H9 (cell line): ENCODE measurements around the gene RUVBL1. TPM values are rescaled to one million over a fixed set of nuclear protein-coding genes. Genes with fewer than 3 reads are reported as not detected.
A peak's percentile ranks its signal among the peaks of the same experiment; 100 is the strongest.

Source experiments
- DNase-seq: peaks from one replicate; pipeline ENCODE4 v3.0.0-alpha.2; 2017
- H2AFZ ChIP-seq: one replicate; pipeline ENCODE4 v1.6.1; 2013; ENCODE audit warnings: mild to moderate bottlenecking, low read length, control low read depth, moderate library complexity
- H2AK5ac ChIP-seq: 2 replicates; pipeline ENCODE4 v1.6.1; 2013; ENCODE audit warnings: low read length, control low read depth, mixed read lengths; ENCODE audit not compliant: insufficient read length
- H2BK120ac ChIP-seq: one replicate; pipeline ENCODE4 v1.6.1; 2013; ENCODE audit warnings: low read depth, mild to moderate bottlenecking, low read length, control low read depth, inconsistent platforms; ENCODE audit not compliant: poor library complexity, severe bottlenecking
- H2BK12ac ChIP-seq: 2 replicates; pipeline ENCODE4 v1.6.1; 2013; ENCODE audit warnings: low read length, control low read depth, mixed read lengths, low read depth; ENCODE audit not compliant: insufficient read length
- H2BK15ac ChIP-seq: 2 replicates; pipeline ENCODE4 v1.6.1; 2013; ENCODE audit warnings: low read depth, low read length, control low read depth
- H2BK20ac ChIP-seq: one replicate; pipeline ENCODE4 v1.6.1; 2013; ENCODE audit warnings: low read depth, mild to moderate bottlenecking, low read length, control low read depth, inconsistent platforms; ENCODE audit not compliant: poor library complexity, severe bottlenecking
- H2BK5ac ChIP-seq: 2 replicates; pipeline ENCODE4 v1.6.1; 2013; ENCODE audit warnings: low read length, control low read depth, mixed read lengths; ENCODE audit not compliant: insufficient read length
- H3K14ac ChIP-seq: 2 replicates; pipeline ENCODE4 v1.6.1; 2013; ENCODE audit warnings: low read length, control low read depth; ENCODE audit not compliant: insufficient read depth
- H3K18ac ChIP-seq: 2 replicates; pipeline ENCODE4 v1.6.1; 2013; ENCODE audit warnings: low read depth, mild to moderate bottlenecking, mixed read lengths, low read length, control low read depth; ENCODE audit not compliant: insufficient read length
- H3K23ac ChIP-seq: 2 replicates; pipeline ENCODE4 v1.6.1; 2013; ENCODE audit warnings: low read length, control low read depth, mixed read lengths, low read depth; ENCODE audit not compliant: insufficient read length
- H3K23me2 ChIP-seq: 2 replicates; pipeline ENCODE4 v1.6.1; 2013; ENCODE audit warnings: low read depth, mild to moderate bottlenecking, mixed read lengths, low read length, control low read depth; ENCODE audit not compliant: insufficient read length, poor library complexity, severe bottlenecking
- H3K27ac ChIP-seq: 2 replicates; pipeline ENCODE4 v1.5.1; 2013; ENCODE audit warnings: low read length, control low read depth, mixed read lengths, low read depth; ENCODE audit not compliant: insufficient read length
- H3K27me3 ChIP-seq: 2 replicates; pipeline ENCODE4 v1.6.1; 2013; ENCODE audit warnings: low read length, control low read depth, inconsistent platforms; ENCODE audit not compliant: insufficient read depth
- H3K4ac ChIP-seq: 2 replicates; pipeline ENCODE4 v1.6.1; 2013; ENCODE audit warnings: low read depth, mild to moderate bottlenecking, control low read depth, inconsistent platforms, low read length, moderate library complexity
- H3K4me1 ChIP-seq: 2 replicates; pipeline ENCODE4 v1.6.1; 2013; ENCODE audit warnings: low read length, control low read depth, inconsistent platforms; ENCODE audit not compliant: insufficient read depth
- H3K4me2 ChIP-seq: 2 replicates; pipeline ENCODE4 v1.6.1; 2013; ENCODE audit warnings: low read length, control low read depth, mixed read lengths; ENCODE audit not compliant: insufficient read length, insufficient read depth
- H3K56ac ChIP-seq: 2 replicates; pipeline ENCODE4 v1.6.1; 2013; ENCODE audit warnings: low read depth, mild to moderate bottlenecking, mixed read lengths, low read length, control low read depth; ENCODE audit not compliant: insufficient read length
- H3K79me1 ChIP-seq: 2 replicates; pipeline ENCODE4 v1.6.1; 2013; ENCODE audit warnings: low read depth, mild to moderate bottlenecking, moderate library complexity, low read length, control low read depth, inconsistent platforms; ENCODE audit not compliant: insufficient read depth, poor library complexity, severe bottlenecking
- H3K79me2 ChIP-seq: 2 replicates; pipeline ENCODE4 v1.6.1; 2013; ENCODE audit warnings: low read length, control low read depth, inconsistent platforms; ENCODE audit not compliant: insufficient read depth
- H3K9ac ChIP-seq: 2 replicates; pipeline ENCODE4 v1.6.1; 2013; ENCODE audit warnings: low read length, control low read depth, mixed read lengths; ENCODE audit not compliant: insufficient read length; ENCODE audit errors: extremely low read depth
- H3K9me3 ChIP-seq: one replicate; pipeline ENCODE4 v1.6.1; 2013; ENCODE audit warnings: low read depth, low read length, inconsistent platforms; ENCODE audit not compliant: control insufficient read depth
- H3T11ph ChIP-seq: one replicate; pipeline ENCODE4 v1.6.1; 2013; ENCODE audit warnings: mild to moderate bottlenecking, low read length, control low read depth, inconsistent platforms
- H4K20me1 ChIP-seq: one replicate; pipeline ENCODE4 v1.6.1; 2013; ENCODE audit not compliant: control insufficient read depth, insufficient read length, insufficient read depth
- H4K5ac ChIP-seq: 2 replicates; pipeline ENCODE4 v1.6.1; 2013; ENCODE audit warnings: low read depth, mild to moderate bottlenecking, mixed read lengths, low read length, control low read depth; ENCODE audit not compliant: insufficient read length
- H4K8ac ChIP-seq: replicated peaks from 2 replicates; pipeline ENCODE4 v1.6.1; 2013; ENCODE audit warnings: low read length, control low read depth, mixed read lengths, low read depth; ENCODE audit not compliant: insufficient read length
- H4K91ac ChIP-seq: 2 replicates; pipeline ENCODE4 v1.6.1; 2013; ENCODE audit warnings: low read depth, mild to moderate bottlenecking, moderate library complexity, mixed read lengths, low read length, control low read depth; ENCODE audit not compliant: insufficient read length
- H3K27ac Mint-ChIP-seq, 3 experiments: 2 replicates in 2 of 3; 3 replicates in 1 of 3; pipeline ENCODE4 v1.8.0; 2020 to 2021; ENCODE audit warnings: mixed read lengths in 3 of 3, mild to moderate bottlenecking in 1 of 3, moderate library complexity in 1 of 3
- H3K27me3 Mint-ChIP-seq: 2 replicates; pipeline ENCODE4 v1.8.0; 2021; ENCODE audit warnings: low read depth, mild to moderate bottlenecking, moderate library complexity, mixed read lengths
- H3K36me3 Mint-ChIP-seq, 3 experiments: 2 replicates in 2 of 3; 3 replicates in 1 of 3; pipeline ENCODE4 v1.8.0; 2020 to 2021; ENCODE audit warnings: low read depth in 3 of 3, mixed read lengths in 3 of 3; ENCODE audit not compliant: insufficient read depth in 1 of 3
- H3K4me1 Mint-ChIP-seq, 2 experiments: 2 replicates each; pipeline ENCODE4 v1.8.0; 2020; ENCODE audit warnings: mixed read lengths in 2 of 2
- H3K4me3 Mint-ChIP-seq, 2 experiments: 2 replicates in 1 of 2; 3 replicates in 1 of 2; pipeline ENCODE4 v1.8.0; 2020 to 2021; ENCODE audit warnings: mild to moderate bottlenecking in 2 of 2, mixed read lengths in 2 of 2, moderate library complexity in 1 of 2
- H3K9me3 Mint-ChIP-seq, 2 experiments: 2 replicates in 1 of 2; 3 replicates in 1 of 2; pipeline ENCODE4 v1.8.0; 2020; ENCODE audit warnings: mild to moderate bottlenecking in 2 of 2, mixed read lengths in 2 of 2, moderate library complexity in 1 of 2
- CTCF ChIP-seq: fragments of 200-600 bp; sonication (generic); conservative IDR thresholded peaks from 3 replicates; pipeline ENCODE4 v1.8.0; 2021; ENCODE audit warnings: antibody characterized with exemption, mild to moderate bottlenecking
- WGBS: extraction: QIAGEN DNeasy Blood & Tissue Kit; methylation state at CpG from one replicate; pipeline ENCODE4 v1.1.7; 2013; ENCODE audit warnings: missing lambda C conversion rate, low lambda C conversion rate, mixed read lengths; ENCODE audit not compliant: insufficient read length; ENCODE audit errors: extremely low coverage; 5-methylcytosine and 5-hydroxymethylcytosine counted together
- total RNA-seq: library from RNA; stranded (reverse); gene quantifications from 2 replicates; pipeline ENCODE4 v1.2.1, GENCODE V29; 2021

The RUVBL1 gene
- total RNA-seq, 1 experiment from 2014 or later = 99.6 TPM

GRCh38 chr3:128153156-128154041, 29.8 kb upstream of the RUVBL1 start, which contains the start of gene EEFSEC:
Gene EEFSEC, plus strand, starts transcription at chr3:128153481. Its CDS starts 27 bp downstream, at chr3:128153508.
- no peaks in the 10 kb centered on the region for H3K79me1 ChIP-seq
- peak within 1 kb of the TSS; percentile 32 for H3K4me2 ChIP-seq
- peaks cover 7 to 13% of the 10 kb centered on the region in 2 experiments; a peak in 4 of 5 replicates for H3K9me3 Mint-ChIP-seq
- TF ChIP-seq CTCF = no peak
- H3K14ac ChIP-seq = peak within 1 kb of the TSS; percentile 71; the same call in 1 of the 2 replicates
- peak within 1 kb of the TSS; percentile 75 to 89 for H3K4me3 Mint-ChIP-seq
- H4K8ac ChIP-seq = no peak within 1 kb of the TSS
- H2BK12ac ChIP-seq = no peak within 1 kb of the TSS
- no CpG with 5 or more reads among the region's 96 CpGs for WGBS
- no peak within 1 kb of the TSS for H3T11ph ChIP-seq
- no peaks in the 10 kb centered on the region for H3K79me2 ChIP-seq
- H3K23me2 ChIP-seq = no peaks in the 10 kb centered on the region
- no peak within 1 kb of the TSS for H3K56ac ChIP-seq
- H2BK20ac ChIP-seq = no peak within 1 kb of the TSS
- H3K23ac ChIP-seq = no peak within 1 kb of the TSS
- H3K27me3 Mint-ChIP-seq = peaks cover 19% of the 10 kb centered on the region
- peak within 1 kb of the TSS in 2 of 3 experiments; percentile 32 to 89; a peak in 4 of 7 replicates for H3K27ac Mint-ChIP-seq
- H3K27ac ChIP-seq = no peak within 1 kb of the TSS
- H3K9ac ChIP-seq = peak within 1 kb of the TSS; percentile 79
- no peaks in the 10 kb centered on the region for H4K20me1 ChIP-seq
- H3K4ac ChIP-seq = no peak within 1 kb of the TSS
- H3K36me3 Mint-ChIP-seq = peaks cover 19 to 25% (median 19%) of the 10 kb centered on the region in 3 experiments
- peak; percentile 76 for DNase-seq
- H3K27me3 ChIP-seq = no peaks in the 10 kb centered on the region
- H2AFZ ChIP-seq = peak within 1 kb of the TSS; percentile 14
- no peak within 1 kb of the TSS for H4K5ac ChIP-seq
- H2BK5ac ChIP-seq = no peak within 1 kb of the TSS
- peaks cover 2 to 7% of the 10 kb centered on the region in 2 experiments for H3K4me1 Mint-ChIP-seq
- no peaks in the 10 kb centered on the region for H3K9me3 ChIP-seq
- H2BK15ac ChIP-seq = no peak within 1 kb of the TSS
- peak within 1 kb of the TSS; percentile 8 for H3K18ac ChIP-seq
- H3K4me1 ChIP-seq = no peaks in the 10 kb centered on the region
- H2AK5ac ChIP-seq = no peak within 1 kb of the TSS
- no peak within 1 kb of the TSS for H4K91ac ChIP-seq
- no peak within 1 kb of the TSS for H2BK120ac ChIP-seq
